ENCODE data around the gene RBM19.
A peak's percentile ranks its signal among the peaks of the same experiment; 100 is the strongest.
"Not testable (repeated sequence)": the region's sequence is repeated elsewhere in the genome, so short reads cannot be mapped to it uniquely, and the experiment has no call there.

Gene RBM19, protein sequence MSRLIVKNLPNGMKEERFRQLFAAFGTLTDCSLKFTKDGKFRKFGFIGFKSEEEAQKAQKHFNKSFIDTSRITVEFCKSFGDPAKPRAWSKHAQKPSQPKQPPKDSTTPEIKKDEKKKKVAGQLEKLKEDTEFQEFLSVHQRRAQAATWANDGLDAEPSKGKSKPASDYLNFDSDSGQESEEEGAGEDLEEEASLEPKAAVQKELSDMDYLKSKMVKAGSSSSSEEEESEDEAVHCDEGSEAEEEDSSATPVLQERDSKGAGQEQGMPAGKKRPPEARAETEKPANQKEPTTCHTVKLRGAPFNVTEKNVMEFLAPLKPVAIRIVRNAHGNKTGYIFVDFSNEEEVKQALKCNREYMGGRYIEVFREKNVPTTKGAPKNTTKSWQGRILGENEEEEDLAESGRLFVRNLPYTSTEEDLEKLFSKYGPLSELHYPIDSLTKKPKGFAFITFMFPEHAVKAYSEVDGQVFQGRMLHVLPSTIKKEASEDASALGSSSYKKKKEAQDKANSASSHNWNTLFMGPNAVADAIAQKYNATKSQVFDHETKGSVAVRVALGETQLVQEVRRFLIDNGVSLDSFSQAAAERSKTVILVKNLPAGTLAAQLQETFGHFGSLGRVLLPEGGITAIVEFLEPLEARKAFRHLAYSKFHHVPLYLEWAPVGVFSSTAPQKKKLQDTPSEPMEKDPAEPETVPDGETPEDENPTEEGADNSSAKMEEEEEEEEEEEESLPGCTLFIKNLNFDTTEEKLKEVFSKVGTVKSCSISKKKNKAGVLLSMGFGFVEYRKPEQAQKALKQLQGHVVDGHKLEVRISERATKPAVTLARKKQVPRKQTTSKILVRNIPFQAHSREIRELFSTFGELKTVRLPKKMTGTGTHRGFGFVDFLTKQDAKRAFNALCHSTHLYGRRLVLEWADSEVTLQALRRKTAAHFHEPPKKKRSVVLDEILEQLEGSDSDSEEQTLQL

DNA sequence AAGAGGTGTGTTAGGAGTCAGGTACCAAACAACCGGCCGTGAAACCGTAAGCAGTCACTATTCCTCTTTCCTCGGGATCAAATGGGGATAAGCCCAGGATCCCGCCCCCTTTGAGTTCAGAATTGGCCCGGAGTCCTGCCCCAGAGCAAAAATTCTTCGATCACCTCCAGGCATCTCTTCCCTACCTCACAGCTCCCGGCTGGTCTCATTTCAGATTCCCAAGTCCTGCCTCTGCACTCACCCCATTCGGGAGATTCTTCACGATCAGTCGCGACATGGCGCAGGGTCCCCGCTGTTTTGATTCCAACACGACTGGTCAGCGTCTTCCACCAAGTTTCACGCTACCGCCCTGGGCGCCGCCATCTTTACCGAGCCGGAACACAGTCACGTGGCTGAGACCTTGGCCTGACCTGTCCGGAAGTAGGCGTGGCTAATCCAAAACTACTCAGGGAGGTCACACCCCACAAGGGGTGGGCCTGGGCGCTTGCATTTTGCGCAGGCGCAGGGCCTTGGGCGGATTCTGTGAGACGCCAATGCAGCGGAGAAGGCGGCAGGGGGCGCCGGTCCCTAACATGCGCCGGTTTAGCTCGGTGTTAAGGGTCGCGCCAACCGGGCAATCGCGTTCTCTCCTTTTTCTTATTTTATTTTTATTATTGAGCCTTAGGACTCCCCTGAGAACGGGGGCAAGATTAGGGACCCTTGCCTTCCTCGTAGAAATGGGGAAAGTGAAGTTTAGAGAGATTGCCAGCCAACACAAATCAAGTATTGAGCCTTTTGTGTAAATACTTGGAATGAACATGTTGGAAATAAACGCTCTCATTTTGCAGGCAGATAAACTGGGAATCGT is at the start of gene RBM19:
RBM19 (minus strand) TSS at position 375 of the 847 bp plus-strand sequence; CDS start at position 277, 98 bp downstream.
- DNase-seq = peak; percentile 99

DNA sequence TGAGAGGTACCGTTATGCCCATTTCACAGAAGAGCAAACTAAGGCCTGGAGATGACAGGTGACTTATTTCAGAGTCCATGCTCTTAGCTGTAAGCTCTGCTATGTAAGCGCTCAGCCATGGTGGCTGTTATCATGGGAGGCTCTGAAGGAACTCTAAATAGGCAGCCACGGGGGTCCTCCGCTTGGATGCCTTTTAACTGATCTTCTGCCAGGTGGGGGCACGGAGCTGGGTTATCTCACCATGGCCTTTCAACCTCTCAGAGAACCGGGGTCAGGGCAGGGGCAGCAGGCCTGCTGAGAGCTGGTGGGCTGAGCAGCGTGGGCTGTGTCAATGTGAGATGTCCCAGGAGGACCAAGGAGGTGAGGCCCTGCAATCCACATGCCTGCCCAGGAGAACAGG is 49.7 kb upstream of the RBM19 start:
- DNase-seq = no peak

DNA sequence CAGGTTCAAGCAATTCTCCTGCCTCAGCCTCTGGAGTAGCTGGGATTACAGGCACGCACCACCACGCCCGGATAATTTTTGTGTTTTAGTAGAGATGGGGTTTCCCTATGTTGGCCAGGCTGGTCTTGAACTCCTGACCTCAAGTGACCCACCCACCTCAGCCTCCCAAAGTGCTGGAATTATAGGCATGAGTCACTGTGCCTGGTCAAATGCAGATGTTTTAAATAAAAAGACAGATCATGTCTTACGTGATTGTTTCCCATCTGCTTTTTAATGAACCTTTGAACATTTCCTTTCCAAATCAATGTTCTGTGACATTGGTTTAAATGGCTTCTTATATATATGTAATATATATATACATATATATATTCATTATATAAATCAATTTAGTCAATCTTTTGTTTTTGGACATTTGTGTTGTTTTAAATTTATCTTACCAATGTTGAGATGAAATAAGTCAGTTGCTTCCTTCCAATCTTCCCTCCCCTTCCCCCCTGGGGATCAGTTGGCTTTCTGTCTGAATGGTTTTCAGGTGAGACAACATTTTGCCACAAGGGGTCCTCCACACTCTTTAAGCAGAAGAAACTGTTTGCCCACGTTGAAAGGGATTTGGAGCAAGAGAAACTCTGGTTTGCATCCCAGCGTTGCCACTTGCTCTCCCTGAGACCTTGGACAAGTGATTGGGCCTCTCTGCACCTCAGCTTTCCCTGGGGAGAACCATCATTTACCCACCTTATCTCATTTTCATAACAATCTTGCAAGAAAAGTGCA is 47.6 kb upstream of the RBM19 start:
- no peak for DNase-seq

DNA sequence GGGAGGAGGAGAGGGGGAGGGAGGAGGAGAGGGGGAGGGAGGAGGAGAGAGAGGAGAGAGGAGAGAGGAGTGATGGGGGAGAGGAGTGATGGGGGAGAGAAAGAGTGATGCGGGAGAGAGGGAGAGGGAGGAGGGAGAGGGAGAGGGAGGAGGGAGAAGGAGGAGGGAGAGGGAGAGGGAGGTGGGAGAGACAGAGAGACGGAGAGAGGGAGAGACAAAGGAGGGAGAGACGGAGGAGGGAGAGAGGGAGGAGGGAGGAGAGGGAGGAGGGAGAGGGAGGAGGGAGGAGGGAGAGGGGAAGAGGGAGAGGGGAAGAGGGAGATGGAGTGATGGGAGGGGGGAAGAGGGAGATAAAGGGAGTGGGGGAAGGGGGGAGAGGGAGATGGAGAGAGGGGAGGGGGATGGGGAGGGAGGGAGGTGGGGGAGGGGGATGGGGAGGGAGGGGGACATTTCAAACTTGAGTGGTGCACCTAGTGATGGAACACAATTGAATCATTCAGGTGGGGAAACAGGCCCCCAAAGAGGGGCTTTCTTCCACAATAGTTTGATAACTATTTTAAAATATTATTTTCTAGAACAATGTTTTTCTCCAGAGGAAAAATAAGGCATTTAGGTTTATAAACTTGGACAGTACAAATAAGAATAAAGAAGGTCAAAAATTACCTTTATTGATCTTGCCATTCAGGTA is 46.8 kb upstream of the RBM19 start:
- no peak for DNase-seq

DNA sequence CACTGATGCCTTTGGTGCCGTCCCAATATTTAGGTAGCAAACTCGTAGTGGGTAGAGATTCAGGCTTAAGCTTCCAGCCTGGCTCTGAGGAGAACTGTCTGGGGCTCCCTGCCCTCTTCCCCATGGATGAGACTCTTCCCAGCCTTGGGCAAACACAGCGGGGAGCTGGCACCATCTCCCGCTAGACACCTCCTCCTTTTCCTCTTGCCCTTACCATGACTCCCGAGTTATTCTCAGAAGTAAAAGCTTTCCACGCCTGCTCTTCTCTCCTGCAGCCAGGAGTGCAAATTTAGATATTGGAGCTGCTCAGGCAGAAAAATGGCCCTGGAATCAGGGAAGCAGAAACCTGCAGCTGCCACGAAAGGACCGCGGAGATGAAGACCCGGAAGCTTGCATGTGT is 45.6 kb upstream of the RBM19 start:
- DNase-seq = no peak

DNA sequence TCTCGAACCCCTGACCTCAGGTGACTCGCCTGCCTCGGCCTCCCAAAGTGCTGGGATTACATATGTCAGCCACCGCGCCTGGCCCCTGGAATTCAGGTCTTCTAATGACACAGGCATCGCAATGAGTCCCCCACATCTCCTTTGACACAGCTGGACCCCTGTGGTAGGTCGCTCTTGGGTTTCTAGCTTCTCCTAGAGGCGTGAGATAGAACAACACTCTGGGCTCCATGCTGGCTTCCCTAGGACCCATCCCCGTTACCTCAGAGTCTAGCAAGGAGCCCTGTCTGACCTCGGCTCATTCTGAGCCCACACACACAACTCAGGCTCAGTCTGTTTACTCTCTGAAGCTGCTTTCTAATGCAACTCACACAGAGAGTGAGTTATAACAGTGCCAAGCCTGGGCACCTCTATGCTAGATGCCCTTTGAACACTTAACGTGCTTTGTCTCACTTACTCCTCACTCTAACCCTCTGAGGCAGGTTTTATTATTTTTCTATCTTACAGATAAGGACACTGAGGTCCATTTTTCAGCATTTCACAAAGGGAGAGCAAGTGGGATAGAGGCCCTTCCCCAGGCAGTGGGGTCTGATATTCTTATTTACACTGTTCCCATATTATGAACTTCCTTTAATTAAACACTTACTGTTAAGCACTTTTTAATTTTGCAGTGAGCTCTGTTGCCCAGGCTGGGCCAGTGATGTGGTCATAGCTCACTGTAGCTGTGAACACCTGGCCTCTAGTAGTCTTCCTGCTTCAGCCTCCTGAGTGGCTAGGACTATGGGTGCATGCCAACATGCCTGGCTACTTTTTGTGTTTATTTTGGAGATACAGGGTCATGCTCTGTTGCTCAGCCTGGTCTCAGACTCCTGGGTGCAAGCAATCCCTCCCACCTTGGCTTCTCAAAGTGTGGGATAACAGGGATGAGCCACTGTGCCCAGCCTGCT is 40.6 kb upstream of the RBM19 start:
- no peak for DNase-seq

DNA sequence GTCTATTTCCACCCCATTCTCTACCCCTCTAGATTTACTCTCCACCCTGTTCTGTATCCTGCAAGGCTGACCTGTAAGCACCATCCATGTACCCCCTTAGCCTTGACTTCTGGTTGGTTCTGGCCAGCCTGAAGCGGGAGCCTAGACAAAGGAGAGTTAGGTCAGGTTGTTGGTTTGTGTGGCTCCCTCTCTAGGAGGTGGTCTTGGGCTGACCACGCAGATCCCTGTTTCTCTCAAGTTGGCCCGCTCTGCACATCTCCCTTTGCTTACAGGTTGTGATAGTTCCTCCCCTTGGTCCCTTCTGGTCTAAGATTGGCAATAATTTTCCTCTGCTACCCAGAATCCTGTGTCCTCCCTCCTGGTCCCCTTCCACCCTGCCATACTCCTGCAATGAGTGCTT is 38.3 kb upstream of the RBM19 start:
- DNase-seq = no peak

DNA sequence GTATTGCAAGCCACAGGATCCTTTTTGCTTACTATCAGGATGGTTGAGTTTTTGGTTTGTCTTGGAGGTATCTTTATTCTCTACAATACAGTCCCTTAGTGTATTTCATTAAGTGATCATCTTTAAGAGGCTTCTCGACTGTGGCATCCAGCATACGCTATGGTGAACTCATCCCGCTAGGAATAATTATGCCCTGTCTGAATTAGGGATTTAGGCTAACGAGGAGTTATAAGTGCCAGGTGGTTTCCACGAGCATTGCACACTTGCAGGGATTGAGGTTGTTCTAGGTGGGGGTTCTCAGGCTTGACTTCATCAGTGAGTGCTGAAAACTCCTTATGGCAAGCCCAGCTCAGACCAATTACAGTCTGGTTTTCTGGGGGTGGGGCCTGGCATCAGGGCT is 37.2 kb upstream of the RBM19 start:
- DNase-seq = no peak

DNA sequence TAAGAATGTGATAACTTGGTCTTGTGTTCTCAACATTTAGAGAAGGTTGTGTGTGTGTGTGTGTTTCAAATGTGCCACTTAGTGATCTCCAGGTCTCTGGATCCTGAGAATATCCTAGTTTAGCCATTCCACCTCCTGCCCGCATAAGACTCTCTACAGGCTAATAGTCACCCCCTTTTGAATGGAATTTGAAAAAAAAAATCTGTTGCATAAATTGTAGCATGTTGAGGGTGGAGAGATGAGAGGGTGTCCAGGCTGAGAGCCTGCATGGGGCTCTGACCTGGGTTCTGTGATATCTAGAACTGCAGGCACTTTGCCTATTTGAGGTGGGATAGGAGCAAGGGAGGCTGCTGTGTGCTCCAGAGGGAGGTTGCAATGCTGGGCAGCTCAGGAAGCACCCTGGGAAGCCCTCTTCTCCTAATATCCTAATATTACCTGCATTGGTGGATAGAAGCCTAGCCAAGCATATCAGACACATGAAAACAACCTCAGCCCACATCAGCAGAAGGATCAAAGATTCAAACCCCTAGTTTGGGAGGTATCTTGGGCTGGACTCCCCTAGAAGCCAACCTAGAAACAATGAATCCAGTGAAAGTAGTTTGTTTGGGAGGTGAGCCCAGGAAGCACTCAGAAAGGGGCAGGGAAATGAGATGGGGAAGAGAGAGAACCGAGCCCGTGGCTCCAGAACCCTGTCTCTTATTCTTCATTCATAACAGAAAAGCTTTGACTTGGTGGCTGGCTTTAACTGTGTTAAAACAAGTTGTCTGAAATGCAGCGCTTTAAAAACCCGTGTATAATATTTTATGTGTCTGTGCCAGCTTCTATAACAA is 35.6 kb upstream of the RBM19 start:
- DNase-seq = no peak

DNA sequence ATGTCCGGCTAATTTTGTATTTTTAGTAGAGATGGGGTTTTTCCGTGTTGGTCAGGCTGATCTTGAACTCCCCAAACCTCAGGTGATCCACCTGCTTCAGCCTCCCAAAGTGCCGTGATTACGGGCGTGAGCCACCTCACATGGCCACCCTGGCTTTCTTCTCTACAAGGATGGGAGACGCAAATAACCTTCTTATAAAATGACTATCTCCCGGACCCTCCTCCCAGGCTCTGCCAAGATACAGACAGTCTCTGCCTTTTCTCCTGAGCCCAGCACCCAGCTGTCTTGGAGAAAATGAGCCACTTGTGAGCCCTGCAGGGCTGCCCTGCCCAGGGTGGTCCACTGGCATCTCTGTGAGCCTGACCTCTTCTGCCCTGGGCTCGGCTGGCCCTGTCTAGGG is 34.7 kb upstream of the RBM19 start:
- no peak for DNase-seq

DNA sequence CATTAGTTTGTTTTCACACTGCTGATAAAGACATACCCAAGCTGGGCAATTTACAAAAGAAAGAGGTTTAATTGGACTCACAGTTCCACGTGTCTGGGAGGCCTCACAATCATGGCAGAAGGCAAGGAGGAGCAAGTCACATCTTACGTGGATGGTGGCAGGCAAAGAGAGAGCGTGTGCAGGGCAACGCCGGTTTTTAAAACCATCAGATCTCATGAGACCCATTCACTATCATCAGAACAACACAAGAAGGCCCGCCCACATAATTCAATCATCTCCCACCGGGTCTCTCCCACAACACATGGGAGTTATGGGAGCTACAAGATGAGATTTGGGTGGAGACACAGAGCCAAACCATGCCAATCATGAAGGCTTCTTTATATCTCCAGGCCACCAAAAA is 34.1 kb upstream of the RBM19 start:
- DNase-seq = not testable (repeated sequence)

DNA sequence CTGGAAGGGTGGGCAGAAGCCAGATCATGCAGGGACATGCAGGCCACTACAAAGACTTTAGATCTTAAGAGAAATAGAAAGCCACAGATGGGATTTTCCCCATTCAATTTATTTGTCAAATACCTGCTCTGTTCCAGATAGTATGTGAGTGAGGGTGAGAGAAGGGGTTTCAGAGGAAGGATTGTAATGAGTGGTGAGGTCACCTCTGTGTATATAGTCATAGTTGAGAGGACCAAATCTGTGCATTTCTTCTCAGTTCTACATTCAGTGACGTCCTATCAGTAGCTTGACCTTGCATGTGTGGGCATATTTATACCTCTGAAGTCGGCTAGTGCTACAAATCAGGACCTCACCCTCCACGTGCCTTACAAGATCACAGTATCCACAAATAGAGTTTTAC is 31.2 kb upstream of the RBM19 start:
- DNase-seq = no peak

DNA sequence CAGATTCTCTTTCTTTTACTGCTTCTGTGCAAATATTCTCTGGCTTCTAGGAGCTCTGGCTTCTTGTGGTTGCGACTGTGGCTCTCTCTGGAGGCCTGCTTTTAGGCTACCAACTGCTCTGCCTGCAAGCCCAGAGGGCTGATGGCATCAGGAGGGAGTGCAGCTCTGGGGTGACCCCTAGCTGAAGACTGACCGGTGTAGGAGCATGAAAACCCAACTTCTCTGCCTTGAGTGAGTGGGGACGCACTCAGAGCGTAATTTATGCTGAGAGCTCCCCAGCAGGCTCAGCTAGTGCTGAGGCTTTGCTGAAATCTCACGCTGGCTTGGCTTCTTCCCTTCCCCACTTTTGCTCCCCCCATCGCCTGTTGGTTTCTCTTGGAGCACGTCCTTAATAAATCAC is 29.9 kb upstream of the RBM19 start:
- DNase-seq = no peak

DNA sequence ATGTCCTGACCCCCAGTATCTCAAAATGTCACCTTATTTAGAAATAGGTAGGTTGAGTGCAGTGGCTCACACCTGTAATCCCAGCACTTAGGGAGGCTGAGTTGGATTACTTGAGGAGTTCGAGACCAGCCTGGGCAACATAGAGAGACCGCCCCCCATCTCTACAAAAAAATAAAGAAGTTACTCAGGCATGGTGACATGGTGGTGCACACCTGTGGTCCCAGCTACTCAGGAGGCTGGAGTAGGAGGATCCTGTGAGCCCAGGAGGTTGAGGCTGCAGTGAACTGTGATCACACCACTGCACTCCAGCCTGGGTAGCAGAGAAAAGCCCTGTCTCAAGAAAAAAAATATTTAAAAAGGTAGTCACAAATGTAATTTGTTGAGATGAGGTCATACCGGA is 27.9 kb upstream of the RBM19 start:
- DNase-seq = no peak

DNA sequence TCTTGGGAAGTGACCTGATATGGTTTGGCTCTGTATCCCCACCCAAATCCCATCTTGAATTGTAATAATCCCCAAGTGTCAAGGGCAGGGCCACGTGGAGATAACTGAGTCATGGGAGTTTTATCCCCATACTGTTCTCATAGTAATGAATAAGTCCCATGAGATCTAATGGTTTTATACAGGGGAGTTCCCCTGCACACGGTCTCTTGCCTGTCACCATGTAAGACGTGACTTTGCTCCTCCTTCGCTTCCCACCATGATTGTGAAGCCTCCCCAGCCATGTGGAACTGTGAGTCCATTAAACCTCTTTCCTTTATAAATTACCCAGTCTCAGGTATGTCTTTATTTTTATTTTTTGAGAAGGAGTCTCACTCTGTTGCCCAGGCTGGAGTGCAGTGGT is 26.6 kb upstream of the RBM19 start:
- DNase-seq = not testable (repeated sequence)

DNA sequence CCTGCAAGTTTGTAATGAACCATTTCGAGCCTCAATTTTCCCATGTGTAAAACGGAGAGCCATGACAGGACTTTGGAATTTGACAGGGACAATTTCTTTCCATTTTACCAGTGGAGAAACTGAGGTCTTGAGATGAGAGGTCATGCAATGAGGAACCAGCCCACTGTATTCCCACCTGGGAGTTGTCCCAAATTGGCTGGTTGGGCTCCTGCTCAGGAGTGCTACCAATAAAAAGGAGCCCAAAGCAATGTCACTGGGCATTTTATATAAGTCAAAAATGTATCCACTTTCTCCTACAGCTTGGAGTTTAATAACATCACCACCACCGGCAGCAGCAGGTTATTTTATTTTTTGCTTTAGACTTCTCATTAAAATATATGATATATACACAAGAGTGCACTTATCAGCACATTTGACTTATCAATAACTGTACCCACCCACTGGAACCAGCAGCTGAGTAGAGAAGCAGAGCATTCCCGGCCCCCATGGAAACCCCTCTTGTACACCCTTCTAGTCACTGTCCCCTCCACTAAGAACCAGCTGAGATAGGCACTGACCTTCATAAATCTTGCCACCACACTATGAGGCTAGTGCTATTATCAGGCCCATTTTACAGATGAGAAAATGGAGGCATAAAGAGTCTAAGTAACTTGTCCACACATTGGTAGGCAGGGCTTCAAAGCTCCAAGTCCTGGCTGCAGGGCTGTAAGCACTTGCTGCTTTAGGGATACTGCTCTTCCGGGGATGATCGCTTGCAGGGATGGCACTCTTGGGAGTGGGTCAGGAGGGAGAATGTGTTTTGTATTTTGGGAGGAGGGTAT is 25.3 kb upstream of the RBM19 start:
- no peak for DNase-seq

DNA sequence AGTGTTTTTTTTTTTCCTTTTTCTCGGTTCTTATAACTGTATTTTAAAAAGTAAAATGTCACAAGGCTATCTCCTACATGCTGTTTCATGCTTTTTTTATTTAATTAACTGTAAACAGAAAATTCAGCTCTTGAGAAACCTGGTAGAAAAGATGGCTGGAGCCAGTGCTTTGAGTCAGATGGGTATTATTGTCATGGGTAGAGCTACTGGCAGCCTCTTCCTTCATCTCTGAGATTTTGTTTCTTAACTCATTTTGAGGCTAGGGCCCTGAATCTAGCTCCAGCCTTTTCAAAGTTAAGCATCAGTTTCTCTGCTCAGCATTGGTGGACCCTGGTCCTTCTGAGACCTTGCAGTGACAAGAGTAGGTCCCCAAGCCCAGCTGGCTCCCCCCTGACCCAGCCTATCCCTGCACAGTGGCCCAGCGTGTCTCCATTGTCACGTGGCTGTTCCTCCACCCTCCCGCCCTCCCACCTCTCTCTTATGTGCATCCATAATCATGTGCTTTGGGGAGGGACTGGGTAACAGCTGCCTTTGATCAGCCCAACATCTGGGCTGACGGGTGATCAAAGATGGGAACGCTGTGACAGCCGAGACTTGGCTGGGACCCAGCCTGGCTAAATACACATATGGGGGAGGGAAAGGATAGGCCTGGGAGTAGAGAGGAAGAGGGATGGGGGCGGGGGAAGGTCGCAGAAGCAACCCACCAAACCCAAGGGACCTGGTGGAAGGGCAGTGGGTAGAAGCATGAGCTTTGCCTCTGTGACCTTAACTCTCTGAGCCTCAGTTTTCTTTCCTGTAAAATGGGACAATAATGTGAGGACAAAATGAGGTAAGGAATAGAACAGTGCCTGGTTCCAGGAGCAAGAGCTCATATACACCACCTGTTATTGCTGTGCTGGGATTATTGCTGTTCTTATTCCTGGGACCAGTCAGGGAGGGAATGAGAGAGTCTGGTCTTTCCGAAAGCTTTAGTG is 24.4 kb upstream of the RBM19 start:
- no peak for DNase-seq
